Keratinocyte (primary cell): ENCODE data around the gene KCNQ2.

Experiments
- CTCF ChIP-seq, 3 experiments: IDR thresholded peaks in 1 of 3; conservative IDR thresholded peaks in 1 of 3; optimal IDR thresholded peaks in 1 of 3; 2 replicates in 2 of 3; 3 replicates in 1 of 3; pipeline versions ENCODE3 to v1.5.1; 2011; ENCODE audit warnings: low read length in 3 of 3, mild to moderate bottlenecking in 3 of 3, moderate library complexity in 2 of 3, control low read depth in 1 of 3, inconsistent platforms in 1 of 3; ENCODE audit not compliant: insufficient read depth in 2 of 3; ENCODE audit errors: extremely low read depth in 1 of 3
- EZH2 ChIP-seq: IDR thresholded peaks from one replicate; pipeline ENCODE4 v1.6.1; 2012; ENCODE audit warnings: inconsistent platforms, mild to moderate bottlenecking, low read length, moderate library complexity

GRCh38 chr20:63439866-63440265 lies 32.6 kb downstream of the KCNQ2 start:
- TF ChIP-seq CTCF (optimal IDR thresholded peaks at IDR 0.05 in 1 of 3, IDR thresholded peaks at IDR 0.05 in 1 of 3, conservative IDR thresholded peaks at IDR 0.05 in 1 of 3; ENCODE audit: extremely low read depth in 1 of 3, insufficient read depth in 2 of 3, low read length in 3 of 3) = no peak
- TF ChIP-seq EZH2 = no peak
